Measurements from ENCODE around the gene ATG9A.
A peak's percentile ranks its signal among the peaks of the same experiment; 100 is the strongest.

Gene ATG9A

GRCh38 chr2:219207884-219208740 lies 21.3 kb downstream of the ATG9A start:
- Histone ChIP-seq H3K9me3 (no peaks in the 10 kb centered on the region), H3K36me3 (peaks cover 36% of the 10 kb centered on the region), H3K27me3 (no peaks in the 10 kb centered on the region), H3K4me1 (ENCODE audit: control insufficient read depth in 1 of 2, insufficient read depth in 1 of 2, low read depth in 1 of 2, low read length in 1 of 2) (peaks cover 54 to 59% of the 10 kb centered on the region in 2 experiments), H3K27ac (peak overlapping the region; percentile 96), H3K4me3 (ENCODE audit: low read depth in 1 of 2, low read length in 1 of 2) (peak overlapping the region; percentile 93 to 95)
- TF ChIP-seq, protein P1, sequence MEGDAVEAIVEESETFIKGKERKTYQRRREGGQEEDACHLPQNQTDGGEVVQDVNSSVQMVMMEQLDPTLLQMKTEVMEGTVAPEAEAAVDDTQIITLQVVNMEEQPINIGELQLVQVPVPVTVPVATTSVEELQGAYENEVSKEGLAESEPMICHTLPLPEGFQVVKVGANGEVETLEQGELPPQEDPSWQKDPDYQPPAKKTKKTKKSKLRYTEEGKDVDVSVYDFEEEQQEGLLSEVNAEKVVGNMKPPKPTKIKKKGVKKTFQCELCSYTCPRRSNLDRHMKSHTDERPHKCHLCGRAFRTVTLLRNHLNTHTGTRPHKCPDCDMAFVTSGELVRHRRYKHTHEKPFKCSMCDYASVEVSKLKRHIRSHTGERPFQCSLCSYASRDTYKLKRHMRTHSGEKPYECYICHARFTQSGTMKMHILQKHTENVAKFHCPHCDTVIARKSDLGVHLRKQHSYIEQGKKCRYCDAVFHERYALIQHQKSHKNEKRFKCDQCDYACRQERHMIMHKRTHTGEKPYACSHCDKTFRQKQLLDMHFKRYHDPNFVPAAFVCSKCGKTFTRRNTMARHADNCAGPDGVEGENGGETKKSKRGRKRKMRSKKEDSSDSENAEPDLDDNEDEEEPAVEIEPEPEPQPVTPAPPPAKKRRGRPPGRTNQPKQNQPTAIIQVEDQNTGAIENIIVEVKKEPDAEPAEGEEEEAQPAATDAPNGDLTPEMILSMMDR (IDR thresholded peaks at IDR 0.05), result no peak

DNA sequence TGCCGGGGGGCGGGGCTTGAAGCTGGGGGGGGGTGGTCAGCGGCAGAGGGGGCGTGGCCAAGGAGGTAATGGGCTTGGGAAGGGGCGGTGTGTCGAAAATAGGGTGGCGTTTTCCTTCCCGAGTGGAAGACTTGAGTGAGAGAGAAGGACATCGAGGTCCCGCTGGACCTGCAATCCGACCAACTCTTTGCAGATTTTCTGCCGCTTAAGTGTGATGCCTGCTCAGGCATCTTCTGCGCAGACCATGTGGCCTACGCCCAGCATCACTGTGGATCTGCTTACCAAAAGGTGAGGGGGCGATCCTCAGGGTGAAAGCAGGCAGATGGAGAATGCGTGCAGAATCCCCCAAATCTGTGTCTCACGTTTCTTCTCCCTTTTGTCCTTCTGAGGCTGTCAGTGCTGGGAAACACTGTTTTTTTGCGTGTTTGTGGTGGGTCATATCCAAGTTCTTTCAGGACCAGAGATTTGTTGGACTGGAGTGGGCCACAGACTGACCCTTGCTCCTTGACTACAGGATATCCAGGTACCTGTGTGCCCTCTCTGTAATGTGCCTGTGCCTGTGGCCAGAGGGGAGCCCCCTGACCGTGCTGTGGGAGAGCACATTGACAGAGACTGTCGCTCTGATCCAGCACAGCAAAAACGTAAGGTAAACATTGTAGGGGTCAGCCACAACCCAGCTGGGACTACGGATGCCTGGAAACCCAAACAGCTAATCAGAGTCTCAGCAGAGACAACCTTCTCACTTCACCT lies 22.1 kb downstream of the ATG9A start:
- Histone ChIP-seq H3K36me3 (peaks cover 30% of the 10 kb centered on the region), H3K27ac (peak overlapping the region; percentile 96), H3K4me1 (ENCODE audit: control insufficient read depth in 1 of 2, insufficient read depth in 1 of 2, low read depth in 1 of 2, low read length in 1 of 2) (peaks cover 54 to 59% of the 10 kb centered on the region in 2 experiments), H3K4me3 (ENCODE audit: low read depth in 1 of 2, low read length in 1 of 2) (peak overlapping the region; percentile 93 to 95), H3K27me3 (no peaks in the 10 kb centered on the region), H3K9me3 (no peaks in the 10 kb centered on the region)
- TF ChIP-seq, protein P1 (IDR thresholded peaks at IDR 0.05), result no peak

DNA sequence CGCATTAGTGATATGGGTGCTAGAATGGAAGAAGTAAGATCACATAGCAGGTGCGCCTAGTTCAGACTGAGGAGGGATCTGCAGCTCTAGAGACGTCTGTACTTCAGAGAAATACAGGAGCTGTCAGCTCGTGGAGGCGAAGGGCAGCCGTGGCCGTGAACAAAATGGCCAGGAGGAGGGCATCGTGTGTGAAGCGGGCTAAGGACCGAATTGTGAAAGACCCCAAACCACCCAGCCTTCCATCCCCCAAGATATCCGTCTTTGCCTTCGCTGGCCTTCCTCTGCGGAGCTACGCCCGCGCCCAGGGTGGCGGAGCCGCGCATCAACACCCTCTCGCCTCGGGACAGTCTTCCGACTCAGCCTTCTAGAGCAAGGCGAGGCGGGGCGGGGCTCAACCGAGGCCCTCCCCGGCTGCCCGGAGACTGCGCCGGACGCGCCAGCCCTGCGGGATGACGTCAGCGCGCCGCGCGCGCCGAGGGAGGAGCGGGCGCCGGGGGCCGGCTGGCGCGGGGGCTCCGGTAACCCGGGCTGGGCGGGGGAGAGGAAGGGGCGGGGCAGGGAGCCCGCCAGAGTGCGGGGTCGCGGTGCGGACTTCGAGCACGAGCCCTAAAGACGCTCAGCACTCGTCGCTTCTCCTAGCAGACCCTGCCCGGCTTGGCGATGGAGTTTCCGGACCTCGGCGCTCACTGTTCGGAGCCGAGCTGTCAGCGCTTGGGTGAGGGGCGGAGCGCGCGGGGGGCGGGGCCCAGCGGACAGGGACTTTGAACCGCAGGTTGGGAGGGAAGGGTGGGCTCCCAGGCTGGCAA lies 22.9 kb downstream of the ATG9A start, which contains the start of gene ZFAND2B:
Gene ZFAND2B, plus strand, starts transcription at position 455 of the 806 bp plus-strand sequence. Its CDS starts 206 bp downstream, at position 661.
- H3K27me3 ChIP-seq, result no peaks in the 10 kb centered on the region
- H3K9me3 ChIP-seq, result no peaks in the 10 kb centered on the region
- H3K27ac ChIP-seq, result peak within 1 kb of the TSS; percentile 96
- H3K4me3 ChIP-seq (ENCODE audit: low read depth in 1 of 2, low read length in 1 of 2), result peak within 1 kb of the TSS; percentile 93 to 95
- peaks cover 28% of the 10 kb centered on the region for H3K36me3 ChIP-seq
- peaks cover 53 to 55% of the 10 kb centered on the region in 2 experiments for H3K4me1 ChIP-seq (ENCODE audit: control insufficient read depth in 1 of 2, insufficient read depth in 1 of 2, low read depth in 1 of 2, low read length in 1 of 2)
- TF ChIP-seq, protein P1 (IDR thresholded peaks at IDR 0.05), result peak; percentile 76

GRCh38 chr2:219205981-219206327 lies 23.5 kb downstream of the ATG9A start:
- TF ChIP-seq, protein P1 (IDR thresholded peaks at IDR 0.05), result no peak
- Histone ChIP-seq H3K4me3 (ENCODE audit: low read depth in 1 of 2, low read length in 1 of 2) (peak overlapping the region; percentile 93 to 95), H3K4me1 (ENCODE audit: control insufficient read depth in 1 of 2, insufficient read depth in 1 of 2, low read depth in 1 of 2, low read length in 1 of 2) (peaks cover 47 to 51% of the 10 kb centered on the region in 2 experiments), H3K9me3 (no peaks in the 10 kb centered on the region), H3K36me3 (peaks cover 28% of the 10 kb centered on the region), H3K27ac (peak overlapping the region; percentile 96), H3K27me3 (no peaks in the 10 kb centered on the region)

DNA sequence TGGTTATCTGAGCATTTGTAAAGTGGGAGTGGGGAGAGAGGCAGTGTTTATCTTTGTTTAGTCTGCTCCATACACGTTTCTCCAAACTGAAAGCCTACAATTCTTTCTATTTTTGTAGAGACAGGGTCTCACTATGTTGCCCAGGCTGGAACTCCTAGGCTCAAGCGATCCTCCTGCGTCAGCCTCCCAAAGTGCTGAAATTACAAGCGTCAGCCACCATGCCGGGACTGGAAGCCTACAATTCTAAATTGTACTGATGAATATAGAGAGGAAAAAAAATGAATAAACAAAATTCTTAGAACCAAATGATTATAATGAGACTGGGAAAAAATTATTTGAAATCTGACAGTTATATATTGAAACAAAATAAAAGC lies 24.3 kb downstream of the ATG9A start:
- TF ChIP-seq, protein P1 (IDR thresholded peaks at IDR 0.05), result no peak
- no peak overlapping the region for H3K27ac ChIP-seq
- H3K9me3 ChIP-seq, result no peaks in the 10 kb centered on the region
- no peaks in the 10 kb centered on the region for H3K27me3 ChIP-seq
- peaks cover 39 to 43% of the 10 kb centered on the region in 2 experiments for H3K4me1 ChIP-seq (ENCODE audit: control insufficient read depth in 1 of 2, insufficient read depth in 1 of 2, low read depth in 1 of 2, low read length in 1 of 2)
- H3K36me3 ChIP-seq, result peaks cover 21% of the 10 kb centered on the region
- H3K4me3 ChIP-seq (ENCODE audit: low read depth in 1 of 2, low read length in 1 of 2), result no peak overlapping the region
